NT2/D1 (cell line): ENCODE results near the gene ATP9A.

Source experiments
- YY1 ChIP-seq: IDR thresholded peaks from 2 replicates; pipeline ENCODE4 v1.6.1; 2011; ENCODE audit not compliant: insufficient read length, insufficient read depth
- ZNF274 ChIP-seq: IDR thresholded peaks from 2 replicates; pipeline ENCODE4 v1.6.1; 2011; ENCODE audit warnings: mild to moderate bottlenecking, low read depth, low read length

- TF ChIP-seq ZNF274, result no peak
- TF ChIP-seq YY1, result no peak
Measured at GRCh38 chr20:51731731-51732095, 36.5 kb downstream of the ATP9A start.
